Neural cell (in vitro differentiated cells): Measurements from ENCODE around the gene RASAL2. TPM values are rescaled to one million over a fixed set of nuclear protein-coding genes. Genes with fewer than 3 reads are reported as not detected.
"Not testable (repeated sequence)": the region's sequence is repeated elsewhere in the genome, so short reads cannot be mapped to it uniquely, and the experiment has no call there.

Source experiments
- H2AFZ ChIP-seq: fragments of 200-600, 300-800 bp; sonication (generic), shearing (Covaris generic); 2 replicates; pipeline ENCODE4 v1.6.0; 2014; ENCODE audit warnings: low read depth, mild to moderate bottlenecking, antibody characterized with exemption, low read length, moderate library complexity
- H3F3A ChIP-seq: fragments of 200-600 bp; shearing (Covaris generic); 2 replicates; pipeline ENCODE4 v1.6.1; 2016; ENCODE audit warnings: mild to moderate bottlenecking, moderate library complexity, mixed read lengths, antibody characterized with exemption, low read length; ENCODE audit not compliant: insufficient read depth, poor library complexity, severe bottlenecking
- H3K27ac ChIP-seq: fragments of 200-600, 300-800 bp; sonication (generic), shearing (Covaris generic); 2 replicates; pipeline ENCODE4 v1.5.1; 2014; ENCODE audit warnings: mild to moderate bottlenecking, low read length, moderate library complexity
- H3K27me3 ChIP-seq: fragments of 300-800, 200-600 bp; sonication (generic), shearing (Covaris generic); 2 replicates; pipeline ENCODE4 v1.6.0; 2014; ENCODE audit warnings: mild to moderate bottlenecking, low read depth, low read length, moderate library complexity; ENCODE audit not compliant: insufficient read depth
- H3K36me3 ChIP-seq: fragments of 300-800, 200-600 bp; sonication (generic), shearing (Covaris generic); 2 replicates; pipeline ENCODE4 v1.5.1; 2014; ENCODE audit warnings: mild to moderate bottlenecking, antibody characterized with exemption, low read length, moderate library complexity; ENCODE audit not compliant: insufficient read depth
- H3K4me2 ChIP-seq: fragments of 300-800, 200-600 bp; sonication (generic), shearing (Covaris generic); 2 replicates; pipeline ENCODE4 v1.6.0; 2014; ENCODE audit warnings: mild to moderate bottlenecking, low read length
- H3K4me3 ChIP-seq: fragments of 300-800, 200-600 bp; sonication (generic), shearing (Covaris generic); 2 replicates; pipeline ENCODE4 v1.5.1; 2014; ENCODE audit warnings: mild to moderate bottlenecking, low read length, moderate library complexity
- H3K79me2 ChIP-seq: fragments of 200-600 bp; shearing (Covaris generic); replicated peaks from 2 replicates; pipeline ENCODE4 v1.6.0; 2014; ENCODE audit warnings: mild to moderate bottlenecking, low read length, moderate library complexity; ENCODE audit not compliant: insufficient read depth
- H3K9ac ChIP-seq: fragments of 300-800, 200-600 bp; sonication (generic), shearing (Covaris generic); 2 replicates; pipeline ENCODE4 v1.6.1; 2016; ENCODE audit warnings: mild to moderate bottlenecking, low read length, mixed read lengths
- H3K9me2 ChIP-seq: fragments of 200-600 bp; shearing (Covaris generic); 2 replicates; pipeline ENCODE4 v1.6.1; 2016; ENCODE audit warnings: mild to moderate bottlenecking, low read length, mixed read lengths; ENCODE audit not compliant: insufficient read depth
- H3K9me3 ChIP-seq: fragments of 200-600, 300-800 bp; sonication (generic), shearing (Covaris generic); 2 replicates; pipeline ENCODE4 v1.6.1; 2016; ENCODE audit warnings: mild to moderate bottlenecking, mixed run types, low read length, moderate library complexity, mixed read lengths
- H4K20me1 ChIP-seq: fragments of 200-600 bp; shearing (Covaris generic); 2 replicates; pipeline ENCODE4 v1.6.1; 2016; ENCODE audit warnings: mild to moderate bottlenecking, mixed run types; ENCODE audit not compliant: insufficient read depth
- EP300 ChIP-seq: fragments of 450-650 bp; conservative IDR thresholded peaks from 2 replicates; pipeline ENCODE4 v1.6.1; 2014; ENCODE audit warnings: antibody characterized with exemption, mild to moderate bottlenecking, moderate library complexity; ENCODE audit not compliant: poor library complexity, severe bottlenecking
- EZH2 ChIP-seq: fragments of 200-600, 300-800 bp; shearing (Covaris generic), sonication (generic); IDR thresholded peaks from 2 replicates; pipeline ENCODE4 v1.6.1; 2014; ENCODE audit warnings: antibody characterized with exemption, low read length, borderline replicate concordance, mild to moderate bottlenecking; ENCODE audit not compliant: insufficient read depth, poor library complexity, severe bottlenecking
- MXI1 ChIP-seq: fragments of 450-650 bp; conservative IDR thresholded peaks from 2 replicates; pipeline ENCODE4 v1.6.1; 2014; ENCODE audit warnings: antibody characterized with exemption, mild to moderate bottlenecking; ENCODE audit not compliant: poor library complexity, severe bottlenecking
- POLR2AphosphoS5 ChIP-seq: IDR thresholded peaks from 2 replicates; pipeline ENCODE4 v1.6.1; 2012
- RAD21 ChIP-seq: fragments of 450-650 bp; conservative IDR thresholded peaks from 2 replicates; pipeline ENCODE4 v1.6.1; 2014; ENCODE audit warnings: antibody characterized with exemption, mild to moderate bottlenecking, moderate library complexity
- SMC3 ChIP-seq: fragments of 450-650 bp; conservative IDR thresholded peaks from 2 replicates; pipeline ENCODE4 v1.6.1; 2014; ENCODE audit warnings: antibody characterized with exemption, mild to moderate bottlenecking, moderate library complexity; ENCODE audit not compliant: poor library complexity
- TAF1 ChIP-seq: IDR thresholded peaks from 2 replicates; pipeline ENCODE4 v1.6.1; 2012; ENCODE audit warnings: low read depth
- polyA plus RNA-seq: library from polyadenylated mRNA; depleted of rRNA; stranded (reverse); fragments of >200 nt; gene quantifications from 2 replicates; pipeline ENCODE4 v1.2.3, GENCODE V29; 2014
- TF ChIP-seq, protein P1 (sequence below): fragments of 450-650 bp; IDR thresholded peaks from 2 replicates; pipeline ENCODE4 v1.5.1; 2014; ENCODE audit warnings: antibody characterized with exemption, mild to moderate bottlenecking, moderate library complexity; ENCODE audit not compliant: poor library complexity, severe bottlenecking
- TF ChIP-seq, protein P2 (sequence below): IDR thresholded peaks from 2 replicates; pipeline ENCODE4 v1.6.1; 2012; ENCODE audit warnings: borderline replicate concordance

RASAL2 gene
- polyA plus RNA-seq, 1 donor from 2014 or later: 73.3 TPM

DNA sequence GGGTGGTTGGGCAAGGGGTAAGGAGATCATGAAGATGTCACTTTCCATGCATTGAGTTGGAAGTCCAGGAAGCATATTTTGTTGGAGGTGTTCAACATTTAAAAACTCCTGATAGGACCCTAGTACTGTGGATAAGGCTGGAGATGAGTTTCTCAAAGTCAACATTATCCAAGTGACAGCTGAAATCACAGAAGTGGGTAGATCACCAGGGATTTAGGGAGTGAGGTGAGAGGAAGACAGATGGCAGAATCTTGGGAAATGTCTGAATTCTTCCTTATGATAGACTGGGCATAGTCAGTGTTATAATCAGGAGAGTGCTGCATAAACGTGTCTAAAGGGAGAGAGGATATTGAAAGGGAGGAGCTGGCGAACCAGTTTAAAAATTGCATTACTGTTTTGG, 5.3 kb upstream of the RASAL2 start:
- no peak overlapping the region for H3K27ac ChIP-seq
- no peaks in the 10 kb centered on the region for H3F3A ChIP-seq

DNA sequence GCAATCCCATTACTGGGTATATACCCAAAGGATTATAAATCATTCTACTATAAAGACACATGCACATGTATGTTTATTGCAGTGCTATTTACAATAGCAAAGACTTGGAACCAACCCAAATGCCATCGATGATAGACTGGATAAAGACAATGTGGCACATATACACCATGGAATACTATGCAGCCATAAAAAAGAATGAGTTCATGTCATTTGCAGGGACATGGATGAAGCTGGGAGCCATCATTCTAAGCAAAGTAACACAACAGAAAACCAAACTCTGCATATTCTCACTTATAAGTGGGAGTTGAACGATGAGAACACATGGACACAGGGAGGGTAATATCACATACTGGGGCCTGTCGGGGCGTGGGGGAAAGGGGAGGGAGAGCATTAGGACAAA, 2.5 kb upstream of the RASAL2 start:
- Histone ChIP-seq H3K4me3 (peak overlapping the region; percentile 89), H3K79me2 (peaks cover 21% of the 10 kb centered on the region)
- not testable (repeated sequence) for H3K27ac ChIP-seq, H3K9me3 ChIP-seq, H3K9ac ChIP-seq, H3K4me2 ChIP-seq, H3K36me3 ChIP-seq, H3K27me3 ChIP-seq, H3K9me2 ChIP-seq, H2AFZ ChIP-seq, H4K20me1 ChIP-seq, H3F3A ChIP-seq

More for the DNA sequence above, 5.3 kb upstream of the RASAL2 start:
- no peak overlapping the region for H3K4me2 ChIP-seq
- H4K20me1 ChIP-seq: no peaks in the 10 kb centered on the region
- TF ChIP-seq, protein P1, sequence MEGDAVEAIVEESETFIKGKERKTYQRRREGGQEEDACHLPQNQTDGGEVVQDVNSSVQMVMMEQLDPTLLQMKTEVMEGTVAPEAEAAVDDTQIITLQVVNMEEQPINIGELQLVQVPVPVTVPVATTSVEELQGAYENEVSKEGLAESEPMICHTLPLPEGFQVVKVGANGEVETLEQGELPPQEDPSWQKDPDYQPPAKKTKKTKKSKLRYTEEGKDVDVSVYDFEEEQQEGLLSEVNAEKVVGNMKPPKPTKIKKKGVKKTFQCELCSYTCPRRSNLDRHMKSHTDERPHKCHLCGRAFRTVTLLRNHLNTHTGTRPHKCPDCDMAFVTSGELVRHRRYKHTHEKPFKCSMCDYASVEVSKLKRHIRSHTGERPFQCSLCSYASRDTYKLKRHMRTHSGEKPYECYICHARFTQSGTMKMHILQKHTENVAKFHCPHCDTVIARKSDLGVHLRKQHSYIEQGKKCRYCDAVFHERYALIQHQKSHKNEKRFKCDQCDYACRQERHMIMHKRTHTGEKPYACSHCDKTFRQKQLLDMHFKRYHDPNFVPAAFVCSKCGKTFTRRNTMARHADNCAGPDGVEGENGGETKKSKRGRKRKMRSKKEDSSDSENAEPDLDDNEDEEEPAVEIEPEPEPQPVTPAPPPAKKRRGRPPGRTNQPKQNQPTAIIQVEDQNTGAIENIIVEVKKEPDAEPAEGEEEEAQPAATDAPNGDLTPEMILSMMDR: no peak
- TF ChIP-seq TAF1 (no peak), RAD21 (no peak), EZH2 (no peak), POLR2AphosphoS5 (no peak), SMC3 (no peak), EP300 (no peak), MXI1 (no peak)
- TF ChIP-seq, protein P2, sequence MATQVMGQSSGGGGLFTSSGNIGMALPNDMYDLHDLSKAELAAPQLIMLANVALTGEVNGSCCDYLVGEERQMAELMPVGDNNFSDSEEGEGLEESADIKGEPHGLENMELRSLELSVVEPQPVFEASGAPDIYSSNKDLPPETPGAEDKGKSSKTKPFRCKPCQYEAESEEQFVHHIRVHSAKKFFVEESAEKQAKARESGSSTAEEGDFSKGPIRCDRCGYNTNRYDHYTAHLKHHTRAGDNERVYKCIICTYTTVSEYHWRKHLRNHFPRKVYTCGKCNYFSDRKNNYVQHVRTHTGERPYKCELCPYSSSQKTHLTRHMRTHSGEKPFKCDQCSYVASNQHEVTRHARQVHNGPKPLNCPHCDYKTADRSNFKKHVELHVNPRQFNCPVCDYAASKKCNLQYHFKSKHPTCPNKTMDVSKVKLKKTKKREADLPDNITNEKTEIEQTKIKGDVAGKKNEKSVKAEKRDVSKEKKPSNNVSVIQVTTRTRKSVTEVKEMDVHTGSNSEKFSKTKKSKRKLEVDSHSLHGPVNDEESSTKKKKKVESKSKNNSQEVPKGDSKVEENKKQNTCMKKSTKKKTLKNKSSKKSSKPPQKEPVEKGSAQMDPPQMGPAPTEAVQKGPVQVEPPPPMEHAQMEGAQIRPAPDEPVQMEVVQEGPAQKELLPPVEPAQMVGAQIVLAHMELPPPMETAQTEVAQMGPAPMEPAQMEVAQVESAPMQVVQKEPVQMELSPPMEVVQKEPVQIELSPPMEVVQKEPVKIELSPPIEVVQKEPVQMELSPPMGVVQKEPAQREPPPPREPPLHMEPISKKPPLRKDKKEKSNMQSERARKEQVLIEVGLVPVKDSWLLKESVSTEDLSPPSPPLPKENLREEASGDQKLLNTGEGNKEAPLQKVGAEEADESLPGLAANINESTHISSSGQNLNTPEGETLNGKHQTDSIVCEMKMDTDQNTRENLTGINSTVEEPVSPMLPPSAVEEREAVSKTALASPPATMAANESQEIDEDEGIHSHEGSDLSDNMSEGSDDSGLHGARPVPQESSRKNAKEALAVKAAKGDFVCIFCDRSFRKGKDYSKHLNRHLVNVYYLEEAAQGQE: no peak
- no peak overlapping the region for H2AFZ ChIP-seq
- H3K27me3 ChIP-seq: no peaks in the 10 kb centered on the region
- H3K9me2 ChIP-seq: no peaks in the 10 kb centered on the region
- H3K9ac ChIP-seq: no peak overlapping the region
- H3K9me3 ChIP-seq: no peaks in the 10 kb centered on the region
- peaks cover 7% of the 10 kb centered on the region for H3K79me2 ChIP-seq
- H3K36me3 ChIP-seq: no peaks in the 10 kb centered on the region
- H3K4me3 ChIP-seq: no peak overlapping the region

DNA sequence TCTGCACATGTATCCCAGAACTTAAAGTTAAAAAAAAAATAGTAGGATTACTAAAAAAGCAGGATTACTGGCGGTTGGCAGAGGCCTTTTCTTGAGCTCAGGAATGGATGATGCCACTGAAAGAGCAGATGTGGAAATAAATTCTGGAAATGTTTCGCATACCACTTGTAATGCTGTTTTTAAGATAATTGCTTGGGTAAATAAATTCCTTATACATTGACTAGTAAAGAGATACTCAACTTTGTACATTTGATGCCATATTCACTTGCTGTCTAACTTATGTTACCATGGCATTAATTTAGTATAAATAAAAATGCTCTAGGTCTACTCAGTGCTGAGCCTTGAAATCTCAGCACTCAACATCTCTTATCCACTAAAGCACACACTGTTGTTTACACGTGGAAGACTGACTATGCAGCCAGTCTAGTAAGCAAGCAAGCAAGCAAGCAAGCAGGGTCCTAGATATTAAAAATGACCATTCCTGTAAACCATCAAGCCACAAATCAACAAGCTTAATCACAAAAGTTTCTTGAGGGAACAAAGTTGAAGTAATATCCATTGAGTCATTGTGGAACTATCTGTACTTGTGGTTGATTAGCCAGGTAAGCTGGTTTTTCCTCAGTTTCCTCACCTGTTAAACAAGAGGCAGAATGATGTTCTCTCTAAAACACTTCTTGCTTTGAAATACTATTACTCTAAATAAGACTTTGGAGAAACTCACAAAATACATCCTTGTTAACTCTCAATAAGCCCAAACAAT, 1.7 kb upstream of the RASAL2 start:
- Histone ChIP-seq H4K20me1 (no peaks in the 10 kb centered on the region), H3K27me3 (no peaks in the 10 kb centered on the region), H3K9me3 (no peaks in the 10 kb centered on the region), H3F3A (peaks cover 5% of the 10 kb centered on the region), H2AFZ (no peak overlapping the region), H3K9me2 (no peaks in the 10 kb centered on the region), H3K4me3 (peak overlapping the region; percentile 89), H3K9ac (peak overlapping the region; percentile 71), H3K27ac (peak overlapping the region; percentile 84), H3K36me3 (no peaks in the 10 kb centered on the region), H3K4me2 (peak overlapping the region; percentile 89), H3K79me2 (peaks cover 28% of the 10 kb centered on the region)
- TF ChIP-seq POLR2AphosphoS5 (no peak), MXI1 (no peak), EP300 (no peak), RAD21 (no peak), EZH2 (no peak), SMC3 (no peak), TAF1 (no peak)
- TF ChIP-seq, protein P1: no peak
- TF ChIP-seq, protein P2: no peak
